Hepatocyte (in vitro differentiated cells): ENCODE results near the gene RBM33.

Experiments
- EZH2phosphoT487 ChIP-seq: fragments of 200-600 bp; sonication (generic); IDR thresholded peaks from one replicate; pipeline ENCODE4 v1.6.1; 2018; ENCODE audit warnings: antibody characterized with exemption, mild to moderate bottlenecking, low read depth, moderate library complexity; ENCODE audit not compliant: unreplicated experiment, severe bottlenecking
- TF ChIP-seq, protein P1 (sequence below): fragments of 200-600 bp; sonication (generic); IDR thresholded peaks from 2 replicates; pipeline ENCODE4 v1.5.1; 2016; ENCODE audit warnings: antibody characterized with exemption, mild to moderate bottlenecking; ENCODE audit not compliant: poor library complexity

DNA sequence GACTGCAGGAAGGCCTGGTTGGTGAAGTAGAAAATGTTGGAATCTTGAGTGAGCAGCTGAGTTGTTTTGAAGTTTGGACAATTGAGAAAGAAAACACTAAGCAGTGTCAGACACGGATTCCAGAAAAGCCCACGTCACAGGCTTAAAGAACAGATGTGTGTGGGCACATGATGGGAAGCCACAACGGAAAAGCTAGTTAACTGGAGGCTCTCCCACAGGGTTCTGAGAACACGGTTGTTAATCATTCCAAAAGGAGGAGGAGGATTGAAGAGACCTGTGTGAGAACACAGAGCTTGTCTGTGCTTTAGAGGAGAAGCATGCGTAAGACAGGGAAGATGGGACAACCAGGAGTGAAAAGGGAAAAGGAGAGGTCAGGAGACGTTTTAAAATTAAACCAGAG lies 125.2 kb downstream of the RBM33 start:
- TF ChIP-seq, protein P1, sequence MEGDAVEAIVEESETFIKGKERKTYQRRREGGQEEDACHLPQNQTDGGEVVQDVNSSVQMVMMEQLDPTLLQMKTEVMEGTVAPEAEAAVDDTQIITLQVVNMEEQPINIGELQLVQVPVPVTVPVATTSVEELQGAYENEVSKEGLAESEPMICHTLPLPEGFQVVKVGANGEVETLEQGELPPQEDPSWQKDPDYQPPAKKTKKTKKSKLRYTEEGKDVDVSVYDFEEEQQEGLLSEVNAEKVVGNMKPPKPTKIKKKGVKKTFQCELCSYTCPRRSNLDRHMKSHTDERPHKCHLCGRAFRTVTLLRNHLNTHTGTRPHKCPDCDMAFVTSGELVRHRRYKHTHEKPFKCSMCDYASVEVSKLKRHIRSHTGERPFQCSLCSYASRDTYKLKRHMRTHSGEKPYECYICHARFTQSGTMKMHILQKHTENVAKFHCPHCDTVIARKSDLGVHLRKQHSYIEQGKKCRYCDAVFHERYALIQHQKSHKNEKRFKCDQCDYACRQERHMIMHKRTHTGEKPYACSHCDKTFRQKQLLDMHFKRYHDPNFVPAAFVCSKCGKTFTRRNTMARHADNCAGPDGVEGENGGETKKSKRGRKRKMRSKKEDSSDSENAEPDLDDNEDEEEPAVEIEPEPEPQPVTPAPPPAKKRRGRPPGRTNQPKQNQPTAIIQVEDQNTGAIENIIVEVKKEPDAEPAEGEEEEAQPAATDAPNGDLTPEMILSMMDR, result no peak
- no peak for TF ChIP-seq EZH2phosphoT487
